HL-60 (cell line): ENCODE measurements around the gene LRRC61.

ENCODE experiments used
- DNase-seq, 2 experiments: peaks; one replicate each; pipeline ENCODE4 v3.0.0-alpha.2; 2010 to 2020; ENCODE audit warnings: low read depth in 1 of 2, low spot score in 1 of 2
- H3K27ac ChIP-seq: fragments of 250-450 bp; sonication (Bioruptor Pico); replicated peaks from 2 replicates; pipeline ENCODE4 v1.5.1; 2020; ENCODE audit warnings: mild to moderate bottlenecking, moderate library complexity
- H3K27me3 ChIP-seq: fragments of 250-450 bp; sonication (Bioruptor Pico); 2 replicates; pipeline ENCODE4 v1.5.1; 2021; ENCODE audit warnings: mild to moderate bottlenecking, moderate library complexity; ENCODE audit not compliant: insufficient read depth, poor library complexity, severe bottlenecking
- H3K4me3 ChIP-seq: replicated peaks from 2 replicates; pipeline ENCODE4 v1.5.1; 2011; ENCODE audit warnings: mild to moderate bottlenecking, control low read depth, low read length; ENCODE audit not compliant: insufficient read depth
- GABPA ChIP-seq: IDR thresholded peaks from 2 replicates; pipeline ENCODE4 v1.6.1; 2012; ENCODE audit warnings: low read depth
- POLR2AphosphoS5 ChIP-seq: IDR thresholded peaks from 2 replicates; pipeline ENCODE4 v1.6.1; 2012; ENCODE audit warnings: low read depth
- SPI1 ChIP-seq: IDR thresholded peaks from 2 replicates; pipeline ENCODE4 v1.6.1; 2012; ENCODE audit warnings: low read depth, mild to moderate bottlenecking, borderline replicate concordance
- TF ChIP-seq, protein P1 (sequence below): IDR thresholded peaks from 2 replicates; pipeline ENCODE4 v1.6.1; 2012; ENCODE audit warnings: low read depth; ENCODE audit not compliant: insufficient replicate concordance
- TF ChIP-seq, protein P2 (sequence below): IDR thresholded peaks from one replicate; pipeline ENCODE4 v1.5.1; 2011; ENCODE audit warnings: low read length, control low read depth, inconsistent platforms; ENCODE audit not compliant: insufficient read depth

Gene LRRC61

DNA sequence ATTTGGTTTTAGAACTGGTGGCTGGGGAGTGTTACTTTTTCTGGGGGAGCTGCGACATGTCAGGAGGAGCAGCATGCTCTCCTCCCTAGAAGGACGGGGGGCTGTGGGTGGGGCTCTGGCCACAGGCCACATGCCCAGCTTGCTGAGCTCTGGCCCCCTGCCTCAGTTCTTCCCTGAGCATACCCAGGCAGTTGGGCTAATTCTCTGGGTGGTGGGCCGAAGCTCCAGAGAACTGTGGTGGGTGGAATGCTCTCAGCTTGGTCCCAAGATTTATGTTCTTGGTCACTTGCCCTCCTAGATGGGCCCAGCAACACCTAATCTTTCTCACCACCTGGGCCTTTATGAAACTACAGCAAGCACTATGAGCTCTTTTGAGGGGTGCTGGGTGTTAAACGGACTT, 50.9 kb downstream of the LRRC61 start:
- H3K27me3 ChIP-seq: no peaks in the 10 kb centered on the region
- TF ChIP-seq SPI1 (no peak), GABPA (no peak), POLR2AphosphoS5 (no peak)
- TF ChIP-seq, protein P1, sequence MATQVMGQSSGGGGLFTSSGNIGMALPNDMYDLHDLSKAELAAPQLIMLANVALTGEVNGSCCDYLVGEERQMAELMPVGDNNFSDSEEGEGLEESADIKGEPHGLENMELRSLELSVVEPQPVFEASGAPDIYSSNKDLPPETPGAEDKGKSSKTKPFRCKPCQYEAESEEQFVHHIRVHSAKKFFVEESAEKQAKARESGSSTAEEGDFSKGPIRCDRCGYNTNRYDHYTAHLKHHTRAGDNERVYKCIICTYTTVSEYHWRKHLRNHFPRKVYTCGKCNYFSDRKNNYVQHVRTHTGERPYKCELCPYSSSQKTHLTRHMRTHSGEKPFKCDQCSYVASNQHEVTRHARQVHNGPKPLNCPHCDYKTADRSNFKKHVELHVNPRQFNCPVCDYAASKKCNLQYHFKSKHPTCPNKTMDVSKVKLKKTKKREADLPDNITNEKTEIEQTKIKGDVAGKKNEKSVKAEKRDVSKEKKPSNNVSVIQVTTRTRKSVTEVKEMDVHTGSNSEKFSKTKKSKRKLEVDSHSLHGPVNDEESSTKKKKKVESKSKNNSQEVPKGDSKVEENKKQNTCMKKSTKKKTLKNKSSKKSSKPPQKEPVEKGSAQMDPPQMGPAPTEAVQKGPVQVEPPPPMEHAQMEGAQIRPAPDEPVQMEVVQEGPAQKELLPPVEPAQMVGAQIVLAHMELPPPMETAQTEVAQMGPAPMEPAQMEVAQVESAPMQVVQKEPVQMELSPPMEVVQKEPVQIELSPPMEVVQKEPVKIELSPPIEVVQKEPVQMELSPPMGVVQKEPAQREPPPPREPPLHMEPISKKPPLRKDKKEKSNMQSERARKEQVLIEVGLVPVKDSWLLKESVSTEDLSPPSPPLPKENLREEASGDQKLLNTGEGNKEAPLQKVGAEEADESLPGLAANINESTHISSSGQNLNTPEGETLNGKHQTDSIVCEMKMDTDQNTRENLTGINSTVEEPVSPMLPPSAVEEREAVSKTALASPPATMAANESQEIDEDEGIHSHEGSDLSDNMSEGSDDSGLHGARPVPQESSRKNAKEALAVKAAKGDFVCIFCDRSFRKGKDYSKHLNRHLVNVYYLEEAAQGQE: no peak
- TF ChIP-seq, protein P2, sequence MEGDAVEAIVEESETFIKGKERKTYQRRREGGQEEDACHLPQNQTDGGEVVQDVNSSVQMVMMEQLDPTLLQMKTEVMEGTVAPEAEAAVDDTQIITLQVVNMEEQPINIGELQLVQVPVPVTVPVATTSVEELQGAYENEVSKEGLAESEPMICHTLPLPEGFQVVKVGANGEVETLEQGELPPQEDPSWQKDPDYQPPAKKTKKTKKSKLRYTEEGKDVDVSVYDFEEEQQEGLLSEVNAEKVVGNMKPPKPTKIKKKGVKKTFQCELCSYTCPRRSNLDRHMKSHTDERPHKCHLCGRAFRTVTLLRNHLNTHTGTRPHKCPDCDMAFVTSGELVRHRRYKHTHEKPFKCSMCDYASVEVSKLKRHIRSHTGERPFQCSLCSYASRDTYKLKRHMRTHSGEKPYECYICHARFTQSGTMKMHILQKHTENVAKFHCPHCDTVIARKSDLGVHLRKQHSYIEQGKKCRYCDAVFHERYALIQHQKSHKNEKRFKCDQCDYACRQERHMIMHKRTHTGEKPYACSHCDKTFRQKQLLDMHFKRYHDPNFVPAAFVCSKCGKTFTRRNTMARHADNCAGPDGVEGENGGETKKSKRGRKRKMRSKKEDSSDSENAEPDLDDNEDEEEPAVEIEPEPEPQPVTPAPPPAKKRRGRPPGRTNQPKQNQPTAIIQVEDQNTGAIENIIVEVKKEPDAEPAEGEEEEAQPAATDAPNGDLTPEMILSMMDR: no peak
- H3K4me3 ChIP-seq: no peak overlapping the region
- DNase-seq: no peak
- H3K27ac ChIP-seq: no peak overlapping the region

- no peak for DNase-seq
- Histone ChIP-seq H3K27ac (no peak overlapping the region), H3K4me3 (no peak overlapping the region), H3K27me3 (no peaks in the 10 kb centered on the region)
- TF ChIP-seq, protein P2: no peak
- no peak for TF ChIP-seq SPI1
- TF ChIP-seq, protein P1: no peak
- TF ChIP-seq POLR2AphosphoS5: no peak
- no peak for TF ChIP-seq GABPA
These were observed 51.3 kb downstream of the LRRC61 start for GRCh38 chr7:150374472-150374871.

- Histone ChIP-seq H3K4me3 (no peak overlapping the region), H3K27me3 (no peaks in the 10 kb centered on the region), H3K27ac (0 out of 2 replicates have a peak overlapping the region, but pooled peaks have one; percentile 18)
- no peak for DNase-seq
- TF ChIP-seq SPI1 (no peak), POLR2AphosphoS5 (peak; percentile 17; the same call in 1 of the 2 replicates)
These were observed 52.7 kb downstream of the LRRC61 start for GRCh38 chr7:150375662-150376521.

GRCh38 chr7:150376560-150376959, 53.4 kb downstream of the LRRC61 start:
- H3K4me3 ChIP-seq: no peak overlapping the region
- TF ChIP-seq POLR2AphosphoS5: 0 out of 2 replicates have a peak, but pooled peaks have one; percentile 13
- TF ChIP-seq SPI1: no peak
- TF ChIP-seq, protein P2: no peak
- DNase-seq: no peak
- no peaks in the 10 kb centered on the region for H3K27me3 ChIP-seq
- H3K27ac ChIP-seq: 0 out of 2 replicates have a peak overlapping the region, but pooled peaks have one; percentile 18
